HL-60 (cell line): ENCODE measurements around the gene TMEM178A.

Source experiments
- DNase-seq, 2 experiments: peaks; one replicate each; pipeline ENCODE4 v3.0.0-alpha.2; 2010 to 2020; ENCODE audit warnings: low read depth in 1 of 2, low spot score in 1 of 2
- H3K27ac ChIP-seq: fragments of 250-450 bp; sonication (Bioruptor Pico); replicated peaks from 2 replicates; pipeline ENCODE4 v1.5.1; 2020; ENCODE audit warnings: mild to moderate bottlenecking, moderate library complexity
- H3K27me3 ChIP-seq: fragments of 250-450 bp; sonication (Bioruptor Pico); 2 replicates; pipeline ENCODE4 v1.5.1; 2021; ENCODE audit warnings: mild to moderate bottlenecking, moderate library complexity; ENCODE audit not compliant: insufficient read depth, poor library complexity, severe bottlenecking
- H3K4me3 ChIP-seq: replicated peaks from 2 replicates; pipeline ENCODE4 v1.5.1; 2011; ENCODE audit warnings: mild to moderate bottlenecking, control low read depth, low read length; ENCODE audit not compliant: insufficient read depth
- CTCF ChIP-seq: IDR thresholded peaks from one replicate; pipeline ENCODE4 v1.5.1; 2011; ENCODE audit warnings: low read length, control low read depth, inconsistent platforms; ENCODE audit not compliant: insufficient read depth
- GABPA ChIP-seq: IDR thresholded peaks from 2 replicates; pipeline ENCODE4 v1.6.1; 2012; ENCODE audit warnings: low read depth
- POLR2AphosphoS5 ChIP-seq: IDR thresholded peaks from 2 replicates; pipeline ENCODE4 v1.6.1; 2012; ENCODE audit warnings: low read depth
- REST ChIP-seq: IDR thresholded peaks from 2 replicates; pipeline ENCODE4 v1.6.1; 2012; ENCODE audit warnings: low read depth; ENCODE audit not compliant: insufficient replicate concordance
- SPI1 ChIP-seq: IDR thresholded peaks from 2 replicates; pipeline ENCODE4 v1.6.1; 2012; ENCODE audit warnings: low read depth, mild to moderate bottlenecking, borderline replicate concordance

Gene TMEM178A

GRCh38 chr2:39641635-39642034, 24.1 kb upstream of the TMEM178A start:
- Histone ChIP-seq H3K27me3 (no peaks in the 10 kb centered on the region), H3K4me3 (no peak overlapping the region), H3K27ac (no peak overlapping the region)
- TF ChIP-seq SPI1 = no peak
- TF ChIP-seq GABPA = no peak
- TF ChIP-seq POLR2AphosphoS5 = no peak
- no peak for TF ChIP-seq REST
- no peak for TF ChIP-seq CTCF
- no peak for DNase-seq

GRCh38 chr2:39642051-39642718, 23.5 kb upstream of the TMEM178A start:
- H3K27me3 ChIP-seq = no peaks in the 10 kb centered on the region
- H3K4me3 ChIP-seq = no peak overlapping the region
- no peak for TF ChIP-seq REST
- TF ChIP-seq POLR2AphosphoS5 = no peak
- TF ChIP-seq SPI1 = no peak
- TF ChIP-seq GABPA = no peak
- TF ChIP-seq CTCF = no peak
- DNase-seq = no peak
- H3K27ac ChIP-seq = no peak overlapping the region

GRCh38 chr2:39645826-39646225, 19.9 kb upstream of the TMEM178A start:
- DNase-seq = no peak
- TF ChIP-seq SPI1 (no peak), GABPA (no peak), REST (no peak), CTCF (no peak), POLR2AphosphoS5 (no peak)
- H3K27me3 ChIP-seq = no peaks in the 10 kb centered on the region
- no peak overlapping the region for H3K4me3 ChIP-seq
- H3K27ac ChIP-seq = no peak overlapping the region
